GM21381 (cell line): ENCODE results near the gene MAST4.

ENCODE experiments used
- ATAC-seq: cut with Tn5 transposase; IDR thresholded peaks from one replicate; pipeline ENCODE4 v1.9.1; 2021; ENCODE audit warnings: mild to moderate bottlenecking, moderate library complexity; ENCODE audit not compliant: unreplicated experiment

The MAST4 gene

GRCh38 chr5:67215519-67216471 is 619.6 kb downstream of the MAST4 start:
- peak; percentile 98 for ATAC-seq

DNA sequence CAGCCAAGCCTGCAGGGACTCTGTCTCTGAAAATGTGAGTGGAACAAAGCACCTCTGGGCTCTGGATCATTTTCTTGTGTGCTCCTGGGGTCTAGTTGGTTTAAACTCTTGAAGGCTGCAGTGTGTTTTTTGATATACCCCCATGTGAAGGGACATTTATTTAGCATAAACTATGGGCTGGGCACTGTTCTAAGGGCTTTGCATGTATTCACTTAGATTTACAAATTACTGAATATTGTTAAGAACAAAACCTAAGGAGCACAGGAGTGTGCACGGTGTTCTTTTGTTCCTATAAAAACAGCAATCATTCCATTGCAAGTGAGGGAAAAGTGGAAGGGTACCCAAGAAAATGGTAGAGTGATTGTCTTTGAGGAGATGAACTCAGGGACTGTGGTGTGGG is 620.4 kb downstream of the MAST4 start:
- ATAC-seq, result no peak
